RWPE1 (cell line): ENCODE measurements around the gene IMPA2.

ENCODE experiments used
- CTCF ChIA-PET: fragments of 350-600 bp; sonication (Branson Sonifier 250); formaldehyde crosslinking; extraction: SDS; loops from one replicate; lab custom pipeline; 2021; lab: Yijun Ruan, JAX
- POLR2A ChIA-PET: fragments of 400-600 bp; formaldehyde crosslinking; extraction: SDS; loops from one replicate; lab custom pipeline; 2020; ENCODE audit warnings: antibody characterized with exemption; ENCODE audit not compliant: low non-redundant PET; lab: Yijun Ruan, JAX
- DNase-seq: peaks from one replicate; pipeline ENCODE4 v3.0.0; 2012; ENCODE audit warnings: low spot score
- H3K27ac ChIP-seq: fragments of 450-650 bp; 2 replicates; pipeline ENCODE4 v1.5.1; 2017
- TF ChIP-seq, protein P1 (sequence below): fragments of 450-650 bp; conservative IDR thresholded peaks from 2 replicates; pipeline ENCODE4 v1.5.1; 2017; ENCODE audit warnings: low read depth, mild to moderate bottlenecking

Gene IMPA2

DNA sequence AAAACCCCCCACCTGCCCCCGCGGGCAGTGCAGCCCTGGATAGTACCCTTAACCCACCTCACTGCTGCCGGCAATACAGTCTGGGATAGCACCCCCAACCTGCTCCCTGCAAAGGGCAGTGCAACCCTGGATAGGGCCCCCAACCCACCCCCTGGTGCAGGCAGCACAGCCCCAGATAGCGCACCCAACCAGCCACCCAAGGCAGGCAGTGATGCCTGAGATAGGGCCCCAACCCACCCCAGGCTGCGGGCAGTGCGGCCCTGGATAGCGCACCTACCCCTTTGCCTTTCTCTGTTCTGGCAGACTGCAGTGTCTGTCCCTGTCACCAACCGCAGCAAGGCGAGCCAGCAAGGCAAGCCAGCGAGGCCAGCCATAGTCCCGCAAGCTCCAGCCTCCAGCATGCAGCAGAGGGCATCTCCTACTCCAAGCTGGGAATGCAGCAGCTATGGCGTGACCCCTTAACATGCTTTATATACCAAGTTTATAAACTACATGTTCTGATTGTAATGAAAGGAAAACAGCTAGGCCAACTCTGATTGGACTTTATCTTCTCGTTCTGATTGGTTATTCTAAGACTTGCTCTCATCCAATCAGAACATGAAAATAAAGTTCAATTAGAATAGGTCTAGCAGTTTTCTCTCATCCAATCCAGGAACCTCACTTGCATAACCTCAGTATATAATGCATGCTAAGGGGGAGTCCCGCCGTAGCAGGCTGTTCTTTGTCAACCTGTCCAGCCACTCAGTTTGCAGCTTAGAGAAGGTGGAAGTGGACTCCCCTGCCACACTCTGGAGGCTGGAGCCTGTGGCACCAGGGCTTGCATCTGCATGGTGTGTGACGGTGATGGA, 78.3 kb downstream of the IMPA2 start:
- ChIA-PET POLR2A (no interaction called here), CTCF (interaction anchor here (0.7 to 1.1 kb wide), 2 partner anchors 9 to 213 kb away, joined by 4 read pairs; no protein-coding TSS in a partner anchor)
- DNase-seq: no peak
- TF ChIP-seq, protein P1, sequence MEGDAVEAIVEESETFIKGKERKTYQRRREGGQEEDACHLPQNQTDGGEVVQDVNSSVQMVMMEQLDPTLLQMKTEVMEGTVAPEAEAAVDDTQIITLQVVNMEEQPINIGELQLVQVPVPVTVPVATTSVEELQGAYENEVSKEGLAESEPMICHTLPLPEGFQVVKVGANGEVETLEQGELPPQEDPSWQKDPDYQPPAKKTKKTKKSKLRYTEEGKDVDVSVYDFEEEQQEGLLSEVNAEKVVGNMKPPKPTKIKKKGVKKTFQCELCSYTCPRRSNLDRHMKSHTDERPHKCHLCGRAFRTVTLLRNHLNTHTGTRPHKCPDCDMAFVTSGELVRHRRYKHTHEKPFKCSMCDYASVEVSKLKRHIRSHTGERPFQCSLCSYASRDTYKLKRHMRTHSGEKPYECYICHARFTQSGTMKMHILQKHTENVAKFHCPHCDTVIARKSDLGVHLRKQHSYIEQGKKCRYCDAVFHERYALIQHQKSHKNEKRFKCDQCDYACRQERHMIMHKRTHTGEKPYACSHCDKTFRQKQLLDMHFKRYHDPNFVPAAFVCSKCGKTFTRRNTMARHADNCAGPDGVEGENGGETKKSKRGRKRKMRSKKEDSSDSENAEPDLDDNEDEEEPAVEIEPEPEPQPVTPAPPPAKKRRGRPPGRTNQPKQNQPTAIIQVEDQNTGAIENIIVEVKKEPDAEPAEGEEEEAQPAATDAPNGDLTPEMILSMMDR: no peak
- H3K27ac ChIP-seq: no peak overlapping the region

DNA sequence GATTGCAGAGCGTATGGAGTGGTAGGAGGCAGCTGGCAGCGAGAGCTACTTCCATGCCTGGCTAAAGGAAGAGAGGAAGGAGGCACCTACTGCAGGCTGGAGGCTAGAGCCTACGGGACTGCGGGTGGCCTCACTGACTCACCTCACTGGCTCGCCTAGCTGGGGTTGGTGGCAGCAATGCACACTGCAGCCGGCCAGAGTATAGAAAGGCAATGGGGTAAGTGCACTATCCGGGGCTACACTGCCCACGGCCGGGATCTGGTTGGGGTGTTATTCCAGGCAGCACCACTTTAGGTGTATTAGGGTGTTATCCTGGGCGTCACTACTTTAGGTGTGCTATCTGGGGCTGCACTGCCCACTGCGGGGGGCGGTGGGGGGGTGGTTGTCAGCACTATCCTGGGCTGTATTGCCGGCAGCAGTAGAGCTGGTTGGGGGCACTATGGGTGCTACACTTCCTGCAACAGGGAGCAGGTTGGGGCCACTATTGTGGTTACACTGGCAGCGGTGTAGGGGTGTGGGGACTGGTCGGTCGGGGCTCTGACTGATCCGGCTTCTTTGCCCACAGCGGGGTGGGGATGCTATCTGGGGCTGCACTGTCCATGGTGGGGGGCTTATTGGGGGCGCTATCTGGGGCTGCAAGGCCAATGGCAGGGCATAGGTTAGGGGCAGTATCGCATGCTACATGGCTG, 79.0 kb downstream of the IMPA2 start:
- no peak for DNase-seq
- POLR2A ChIA-PET: no interaction called here
- no peak overlapping the region for H3K27ac ChIP-seq
- TF ChIP-seq, protein P1: no peak
- CTCF ChIA-PET: interaction anchor here (0.7 to 1.1 kb wide), 2 partner anchors 10 to 212 kb away, joined by 4 read pairs; no protein-coding TSS in a partner anchor

DNA sequence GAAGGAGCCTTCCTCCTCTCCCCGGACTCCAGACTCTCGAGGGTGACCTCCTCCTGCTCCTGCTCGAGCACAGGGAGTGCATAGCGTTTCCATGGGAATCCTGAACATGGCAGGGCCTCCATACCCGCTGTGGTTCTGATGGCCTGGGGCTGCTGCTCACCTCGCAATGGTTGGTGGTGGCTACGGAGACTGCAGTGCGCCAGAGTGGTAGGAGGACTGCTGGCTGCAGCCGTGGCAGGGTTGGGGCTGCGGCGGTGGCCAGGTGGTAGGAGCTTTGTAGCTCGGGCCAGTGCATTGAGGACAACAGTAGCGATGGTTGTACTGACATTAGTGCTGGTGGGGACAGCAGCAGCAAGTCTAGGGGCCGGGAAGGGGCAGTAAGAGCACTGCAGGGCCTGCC, 80.4 kb downstream of the IMPA2 start:
- no peak for DNase-seq
- TF ChIP-seq, protein P1: no peak
- POLR2A ChIA-PET: no interaction called here
- CTCF ChIA-PET: no interaction called here
- H3K27ac ChIP-seq: no peak overlapping the region

DNA sequence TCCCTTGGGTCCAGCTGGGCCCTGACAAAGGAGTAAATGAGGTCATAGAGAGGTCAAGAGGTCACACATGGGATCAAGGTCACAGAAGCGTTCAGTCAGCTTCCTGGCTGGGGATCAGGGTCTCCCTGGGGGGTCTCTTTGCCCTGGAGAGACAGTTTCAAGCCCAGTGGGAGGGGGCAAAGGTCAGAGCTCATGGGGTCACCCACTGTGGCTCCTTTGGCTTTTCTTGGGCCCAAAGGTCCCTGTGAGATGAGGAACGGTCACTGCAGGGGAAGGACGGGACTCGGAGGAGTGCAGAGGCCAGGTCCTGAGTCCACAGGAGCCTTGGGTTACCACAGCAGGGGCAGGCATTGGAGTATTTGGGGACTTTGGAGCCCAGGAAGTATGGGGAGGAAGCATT, 81.7 kb downstream of the IMPA2 start:
- DNase-seq: no peak
- H3K27ac ChIP-seq: no peak overlapping the region
- ChIA-PET POLR2A (no interaction called here), CTCF (no interaction called here)
- TF ChIP-seq, protein P1: no peak

DNA sequence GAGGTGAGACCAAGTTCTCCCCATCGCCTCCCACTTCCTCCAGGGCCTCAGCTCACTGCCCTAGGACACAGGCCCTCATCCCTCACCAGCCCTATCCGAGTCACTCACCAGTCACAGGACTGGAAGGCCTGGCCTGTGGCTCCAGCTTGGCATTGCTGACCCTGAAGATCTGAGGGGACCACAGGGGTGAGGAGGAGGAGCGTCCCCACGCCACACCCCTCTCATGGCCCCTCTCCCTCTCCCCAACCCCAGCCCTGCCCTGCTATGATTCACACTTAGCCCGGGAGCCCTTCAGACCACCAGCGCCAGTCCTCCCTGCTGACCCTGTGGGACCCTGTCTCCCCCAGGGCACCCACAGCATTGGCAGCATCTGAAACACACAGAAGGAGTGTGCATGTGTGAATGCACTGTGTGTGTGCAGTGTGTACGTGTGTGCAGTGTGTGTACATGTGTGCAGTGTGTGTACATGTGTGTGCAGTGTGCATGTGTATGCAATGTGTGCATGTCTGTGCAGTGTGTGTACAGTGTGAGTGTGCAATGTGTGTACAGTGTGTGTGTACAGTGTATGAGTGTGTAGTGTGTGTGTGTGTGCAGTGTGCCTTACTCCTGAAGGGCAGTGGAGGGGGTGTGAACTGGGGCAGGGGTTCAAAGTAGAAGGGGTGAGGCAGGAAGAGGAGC, 82.9 kb downstream of the IMPA2 start:
- ChIA-PET CTCF (interaction anchor here (0.5 kb wide), 1 partner anchor 170 kb away, joined by 3 read pairs; no protein-coding TSS in a partner anchor), POLR2A (no interaction called here)
- no peak for DNase-seq
- TF ChIP-seq, protein P1: no peak
- no peak overlapping the region for H3K27ac ChIP-seq

DNA sequence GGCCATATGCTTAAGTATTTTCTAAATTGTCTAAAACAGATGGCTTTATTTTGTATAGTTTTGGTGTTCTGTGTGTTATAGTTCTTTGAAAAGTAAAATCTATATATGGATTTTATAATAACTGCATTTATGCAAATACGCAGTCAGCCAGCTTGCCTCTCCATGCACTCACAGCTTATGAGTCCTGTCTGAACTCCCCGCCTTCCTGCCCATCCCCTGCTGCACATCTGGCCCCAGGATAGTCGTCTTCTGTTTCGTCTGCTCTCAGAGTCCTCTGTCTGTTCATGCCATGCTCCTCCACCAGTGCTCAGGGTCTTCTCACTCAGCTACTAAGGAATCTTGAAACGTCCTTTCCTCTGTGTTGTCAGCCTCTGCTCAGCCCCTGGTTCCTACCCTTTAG, 84.1 kb downstream of the IMPA2 start:
- no peak for DNase-seq
- CTCF ChIA-PET: no interaction called here
- POLR2A ChIA-PET: no interaction called here
- TF ChIP-seq, protein P1: no peak
- no peak overlapping the region for H3K27ac ChIP-seq
